HPDE6-E6E7 (cell line): ENCODE results near the gene USP35.

ENCODE experiments used
- DNase-seq: peaks from one replicate; pipeline ENCODE4 v3.0.0; 2011; ENCODE audit warnings: missing footprints; ENCODE audit errors: extremely low spot score

The USP35 gene, protein sequence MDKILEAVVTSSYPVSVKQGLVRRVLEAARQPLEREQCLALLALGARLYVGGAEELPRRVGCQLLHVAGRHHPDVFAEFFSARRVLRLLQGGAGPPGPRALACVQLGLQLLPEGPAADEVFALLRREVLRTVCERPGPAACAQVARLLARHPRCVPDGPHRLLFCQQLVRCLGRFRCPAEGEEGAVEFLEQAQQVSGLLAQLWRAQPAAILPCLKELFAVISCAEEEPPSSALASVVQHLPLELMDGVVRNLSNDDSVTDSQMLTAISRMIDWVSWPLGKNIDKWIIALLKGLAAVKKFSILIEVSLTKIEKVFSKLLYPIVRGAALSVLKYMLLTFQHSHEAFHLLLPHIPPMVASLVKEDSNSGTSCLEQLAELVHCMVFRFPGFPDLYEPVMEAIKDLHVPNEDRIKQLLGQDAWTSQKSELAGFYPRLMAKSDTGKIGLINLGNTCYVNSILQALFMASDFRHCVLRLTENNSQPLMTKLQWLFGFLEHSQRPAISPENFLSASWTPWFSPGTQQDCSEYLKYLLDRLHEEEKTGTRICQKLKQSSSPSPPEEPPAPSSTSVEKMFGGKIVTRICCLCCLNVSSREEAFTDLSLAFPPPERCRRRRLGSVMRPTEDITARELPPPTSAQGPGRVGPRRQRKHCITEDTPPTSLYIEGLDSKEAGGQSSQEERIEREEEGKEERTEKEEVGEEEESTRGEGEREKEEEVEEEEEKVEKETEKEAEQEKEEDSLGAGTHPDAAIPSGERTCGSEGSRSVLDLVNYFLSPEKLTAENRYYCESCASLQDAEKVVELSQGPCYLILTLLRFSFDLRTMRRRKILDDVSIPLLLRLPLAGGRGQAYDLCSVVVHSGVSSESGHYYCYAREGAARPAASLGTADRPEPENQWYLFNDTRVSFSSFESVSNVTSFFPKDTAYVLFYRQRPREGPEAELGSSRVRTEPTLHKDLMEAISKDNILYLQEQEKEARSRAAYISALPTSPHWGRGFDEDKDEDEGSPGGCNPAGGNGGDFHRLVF

DNA sequence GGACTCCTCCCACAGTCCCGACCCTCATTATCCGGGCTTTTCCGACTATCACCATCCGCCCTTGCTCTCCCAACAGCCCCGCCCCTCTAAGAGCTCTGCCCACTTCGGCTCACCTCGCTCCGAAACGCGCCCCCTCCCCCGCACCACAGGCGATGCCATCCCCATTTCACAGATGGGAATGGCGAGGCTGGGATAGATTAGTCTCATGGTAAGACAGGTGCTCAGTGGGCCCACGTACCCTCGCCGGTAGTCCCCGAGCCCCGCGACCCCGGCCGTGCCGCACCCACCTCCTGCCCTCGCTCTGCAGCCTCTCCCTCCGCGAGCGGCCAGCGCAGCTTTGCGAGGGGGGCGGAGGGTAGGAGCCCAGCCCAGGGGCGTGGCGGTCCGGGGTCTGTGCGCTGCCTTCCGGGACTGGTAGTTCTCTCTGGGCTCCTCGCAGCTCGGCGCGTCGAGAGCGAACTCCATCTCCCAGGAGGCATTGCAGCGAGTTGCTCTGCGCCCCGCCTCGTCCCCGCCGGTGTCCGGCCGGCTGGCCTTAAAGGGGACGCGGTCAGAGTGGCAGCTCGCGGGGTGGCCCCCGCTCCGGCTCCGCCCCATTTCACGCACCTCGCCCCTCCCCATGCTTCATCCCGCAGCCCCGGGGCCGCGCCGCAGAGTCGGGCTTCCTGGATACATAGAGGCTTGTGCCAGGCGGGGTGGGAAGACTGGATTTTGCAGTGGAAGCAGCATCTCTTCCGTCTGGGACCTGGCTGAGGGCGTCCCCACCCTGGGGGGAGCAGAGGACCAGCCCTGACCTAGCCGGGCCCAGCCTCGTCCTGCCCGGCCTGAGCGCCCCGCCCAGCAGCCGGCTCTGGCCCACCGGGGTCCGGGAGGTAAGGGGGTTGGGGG lies at the start of gene USP35, which contains the start of gene KCTD21:
TSS of gene USP35 (plus strand) at position 634 of the 888 bp plus-strand sequence. CDS start 7,327 bp downstream, outside the sequence.
TSS of gene KCTD21 (minus strand) at position 341 of the 888 bp plus-strand sequence. CDS start 14,072 bp downstream, outside the sequence.
- DNase-seq: peak; percentile 96

- DNase-seq: peak; percentile 99
Measured at GRCh38 chr11:78139422-78140391, 49.0 kb upstream of the USP35 start, which contains the start of gene ALG8. TSS of gene ALG8 (minus strand) at chr11:78139626. CDS start at chr11:78139588, 38 bp downstream.

- no peak for DNase-seq
Measured at GRCh38 chr11:78140392-78141077, 48.2 kb upstream of the USP35 start.

DNA sequence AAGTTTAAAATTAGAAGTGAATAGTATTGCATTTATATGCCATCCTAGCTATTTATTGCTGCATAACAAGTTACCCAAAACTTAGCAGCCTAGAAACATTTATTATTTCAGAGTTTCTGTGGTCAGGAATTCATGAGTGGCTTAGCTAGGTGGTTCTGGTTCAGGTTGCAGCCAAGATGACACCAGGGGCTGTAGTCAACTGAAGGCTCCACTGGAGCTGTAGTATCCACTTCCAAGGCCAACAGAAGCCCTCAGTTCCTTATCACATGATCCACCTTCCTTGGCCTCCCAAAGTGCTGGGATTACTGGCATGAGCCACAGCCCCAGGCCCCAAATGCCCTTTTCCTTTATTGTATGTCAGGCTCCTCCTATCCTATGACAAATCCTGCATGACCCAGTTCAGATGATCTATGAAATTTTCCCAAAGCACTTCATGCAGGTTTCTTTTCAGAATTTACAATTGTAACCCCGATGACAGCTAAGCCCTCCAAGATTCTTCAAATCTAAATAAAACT lies 43.2 kb upstream of the USP35 start:
- DNase-seq: no peak

GRCh38 chr11:78147807-78148206 lies 40.9 kb upstream of the USP35 start:
- DNase-seq: no peak

DNA sequence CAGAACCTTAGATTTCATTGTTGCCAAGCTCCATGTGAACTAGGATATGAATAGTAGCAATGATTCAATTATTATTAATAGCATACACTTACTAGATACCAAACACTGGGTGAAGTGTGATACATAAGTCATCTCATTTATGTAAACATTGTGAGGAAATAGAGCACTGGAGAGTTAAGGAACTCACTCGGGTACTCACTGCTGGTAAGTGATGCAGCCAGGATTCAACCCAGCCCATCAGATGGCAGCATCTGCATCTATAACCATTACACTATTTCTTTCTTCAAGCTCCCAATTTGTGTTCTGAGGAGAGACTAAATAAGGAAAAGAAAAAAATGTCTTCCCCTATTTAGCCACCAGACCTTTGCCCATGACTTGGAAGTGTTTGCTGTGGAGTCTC lies 39.1 kb upstream of the USP35 start:
- DNase-seq: peak; percentile 53

DNA sequence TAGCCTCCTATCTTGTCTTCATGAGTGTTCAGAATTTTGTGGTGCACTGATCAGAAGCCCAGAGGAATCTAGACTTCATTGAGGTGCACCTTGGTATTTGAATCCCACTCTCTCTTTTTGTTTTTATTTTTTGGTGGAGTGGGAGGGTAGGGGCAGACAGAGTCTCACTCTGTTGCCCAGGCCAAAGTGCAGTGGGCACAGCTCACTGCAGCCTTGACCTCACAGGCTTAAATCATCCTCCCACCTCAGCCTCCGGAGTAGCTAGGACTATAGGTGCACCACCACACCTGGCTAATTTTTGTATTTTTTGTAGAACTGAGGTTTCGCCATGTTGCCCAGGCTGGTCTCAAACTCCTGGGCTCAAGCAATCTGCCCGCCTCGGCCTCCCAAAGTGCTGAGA lies 38.4 kb upstream of the USP35 start:
- DNase-seq: no peak

- no peak for DNase-seq
Measured at GRCh38 chr11:78150754-78151153, 38.0 kb upstream of the USP35 start.

DNA sequence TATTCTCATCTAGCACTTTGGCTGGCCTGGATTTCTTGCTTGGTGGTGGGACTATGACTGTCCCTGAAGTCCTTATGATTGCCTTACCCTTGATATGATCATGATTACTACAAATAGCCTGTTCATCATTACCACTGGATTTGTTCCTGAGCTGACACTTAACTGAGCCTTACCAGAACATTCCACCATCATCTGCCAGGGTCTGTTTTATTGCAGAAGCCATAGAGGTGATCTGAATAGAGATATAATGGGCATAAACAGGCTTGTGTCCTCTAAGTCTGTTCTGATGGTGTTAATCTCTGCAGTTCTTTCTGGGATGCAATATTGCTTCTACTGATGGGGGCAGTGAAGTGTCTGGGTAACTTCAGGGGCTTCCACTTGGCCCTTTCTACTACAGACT lies 36.9 kb upstream of the USP35 start:
- DNase-seq: no peak

DNA sequence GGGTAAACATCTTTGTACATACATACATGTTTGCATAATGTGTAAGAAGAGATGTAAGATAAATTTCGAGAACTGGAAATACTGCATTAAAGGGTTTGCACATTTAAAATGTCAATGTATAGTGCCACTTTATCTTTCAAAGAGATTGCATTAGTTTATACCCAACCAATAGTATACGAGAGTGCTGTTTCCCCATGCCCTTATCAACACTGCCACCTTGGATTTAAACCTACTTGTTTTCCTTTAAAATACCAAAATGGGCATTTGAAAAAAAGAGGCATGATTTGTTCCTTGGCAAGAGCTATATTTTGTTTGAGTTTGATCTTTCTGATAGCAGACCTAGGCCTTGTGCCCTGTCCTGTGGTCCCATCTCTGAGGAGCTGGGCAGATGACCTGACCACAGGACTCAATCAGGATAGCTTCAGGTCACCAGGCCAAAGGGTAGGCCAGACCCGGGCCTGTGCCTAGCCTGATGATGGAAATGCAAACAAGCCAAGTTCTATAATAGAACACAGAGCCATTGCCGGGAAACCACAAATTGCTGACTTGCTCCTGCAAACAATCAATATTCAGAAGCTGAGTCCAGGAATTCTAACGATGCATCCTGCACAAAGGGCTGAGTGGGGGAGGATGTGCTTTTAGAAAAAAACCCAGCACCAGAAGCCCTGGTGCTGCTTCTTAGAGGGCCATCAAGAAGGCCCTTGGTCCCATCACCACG lies 32.4 kb upstream of the USP35 start:
- no peak for DNase-seq

- no peak for DNase-seq
Measured at GRCh38 chr11:78158987-78159652, 29.6 kb upstream of the USP35 start.

- DNase-seq: no peak
Measured at GRCh38 chr11:78160557-78160956, 28.2 kb upstream of the USP35 start.

- no peak for DNase-seq
Measured at GRCh38 chr11:78161346-78161745, 27.4 kb upstream of the USP35 start.

- DNase-seq: no peak
Measured at GRCh38 chr11:78161962-78162371, 26.8 kb upstream of the USP35 start.

- no peak for DNase-seq
Measured at GRCh38 chr11:78163828-78164227, 24.9 kb upstream of the USP35 start.

DNA sequence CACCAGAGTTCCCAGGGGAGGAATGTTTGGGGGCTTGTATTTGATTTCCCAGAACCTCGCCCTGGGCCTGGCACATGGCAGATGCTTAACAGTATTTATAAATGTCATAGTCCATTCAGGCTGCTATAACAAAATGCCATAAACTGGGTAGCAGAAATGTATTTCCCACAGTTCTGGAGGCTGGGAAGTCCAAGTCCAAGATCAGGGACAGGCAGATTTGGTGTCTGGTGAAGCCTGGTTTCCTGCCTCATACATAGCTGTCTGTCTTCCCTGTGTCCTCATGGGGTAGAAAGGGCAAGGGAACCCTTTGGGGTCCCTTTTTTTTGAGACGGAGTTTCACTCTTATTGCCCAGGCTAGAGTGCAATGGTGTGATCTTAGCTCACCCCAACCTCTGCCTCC lies 24.2 kb upstream of the USP35 start:
- DNase-seq: no peak

GRCh38 chr11:78166855-78167469 lies 21.8 kb upstream of the USP35 start:
- no peak for DNase-seq
